ENCODE results near the gene UBXN4. TPM values are rescaled to one million over a fixed set of nuclear protein-coding genes. Genes with fewer than 3 reads are reported as not detected.

The UBXN4 gene
- total and polyA plus RNA-seq, 2 experiments from 2014 or later = 69.7 to 179 TPM

- Histone ChIP-seq H3K9ac (no peak overlapping the region), H3K9me2 (ENCODE audit: insufficient read depth) (no peaks in the 10 kb centered on the region), H3K79me2 (ENCODE audit: insufficient read depth) (no peaks in the 10 kb centered on the region), H3K9me3 (ENCODE audit: low read depth) (no peaks in the 10 kb centered on the region), H3K27me3 (replicated peaks; ENCODE audit: insufficient read depth) (no peaks in the 10 kb centered on the region), H3K27ac (no peak overlapping the region), H4K20me1 (ENCODE audit: insufficient read depth) (no peaks in the 10 kb centered on the region), H3K36me3 (ENCODE audit: low read depth) (no peaks in the 10 kb centered on the region), H3F3A (ENCODE audit: insufficient read depth) (0 out of 2 replicates have a peak, but pooled peaks cover under 1% of the 10 kb centered on the region), H2AFZ (no peak overlapping the region), H3K4me1 (ENCODE audit: insufficient read depth) (no peaks in the 10 kb centered on the region), H3K4me2 (ENCODE audit: unreplicated experiment) (no peak overlapping the region), H3K4me3 (no peak overlapping the region)
- WGBS, 2 experiments (ENCODE audit: low coverage in 1 of 2, low lambda C conversion rate in 2 of 2, missing lambda C conversion rate in 2 of 2) = 84 to 89% methylated on average over 8 of the region's 8 CpGs
- in situ Hi-C loops (cut with MboI) = no loop called here
- no peak for TF ChIP-seq EZH2phosphoT487 (IDR thresholded peaks at IDR 0.05; ENCODE audit: insufficient read depth, low read depth)
- no peak for TF ChIP-seq EZH2 (IDR thresholded peaks at IDR 0.05; ENCODE audit: insufficient read depth, poor library complexity, severe bottlenecking)
- DNase-seq = no peak
Measured at GRCh38 chr2:135796606-135797005, 55.0 kb downstream of the UBXN4 start.

- no peaks in the 10 kb centered on the region for H3F3A ChIP-seq (ENCODE audit: insufficient read depth)
- peak overlapping the region; percentile 65; the same call in 1 of the 2 replicates for H2AFZ ChIP-seq
- no peak overlapping the region for H3K27ac ChIP-seq
- no peaks in the 10 kb centered on the region for H4K20me1 ChIP-seq (ENCODE audit: insufficient read depth)
- no peaks in the 10 kb centered on the region for H3K27me3 ChIP-seq (replicated peaks; ENCODE audit: insufficient read depth)
- H3K36me3 ChIP-seq (ENCODE audit: low read depth) = no peaks in the 10 kb centered on the region
- no peaks in the 10 kb centered on the region for H3K4me1 ChIP-seq (ENCODE audit: insufficient read depth)
- no peak overlapping the region for H3K9ac ChIP-seq
- WGBS, 2 experiments (ENCODE audit: low coverage in 1 of 2, low lambda C conversion rate in 2 of 2, missing lambda C conversion rate in 2 of 2) = 43 to 46% methylated on average over 22 of the region's 22 CpGs
- no peaks in the 10 kb centered on the region for H3K9me2 ChIP-seq (ENCODE audit: insufficient read depth)
- H3K79me2 ChIP-seq (ENCODE audit: insufficient read depth) = no peaks in the 10 kb centered on the region
- peak; percentile 91 for DNase-seq
- no peak overlapping the region for H3K4me2 ChIP-seq (ENCODE audit: unreplicated experiment)
- H3K4me3 ChIP-seq = no peak overlapping the region
- TF ChIP-seq EZH2 (IDR thresholded peaks at IDR 0.05; ENCODE audit: insufficient read depth, poor library complexity, severe bottlenecking) (no peak), EZH2phosphoT487 (IDR thresholded peaks at IDR 0.05; ENCODE audit: insufficient read depth, low read depth) (no peak)
- in situ Hi-C loops (cut with MboI) = no loop called here
- H3K9me3 ChIP-seq (ENCODE audit: low read depth) = no peaks in the 10 kb centered on the region
Measured at GRCh38 chr2:135797497-135798274, 56.0 kb downstream of the UBXN4 start.

- no peaks in the 10 kb centered on the region for H3K9me3 ChIP-seq (ENCODE audit: low read depth)
- H3K9me2 ChIP-seq (ENCODE audit: insufficient read depth) = no peaks in the 10 kb centered on the region
- H3K4me3 ChIP-seq = no peak overlapping the region
- no peak overlapping the region for H3K4me2 ChIP-seq (ENCODE audit: unreplicated experiment)
- no peak overlapping the region for H3K9ac ChIP-seq
- no peak overlapping the region for H2AFZ ChIP-seq
- H3K36me3 ChIP-seq (ENCODE audit: low read depth) = no peaks in the 10 kb centered on the region
- no peaks in the 10 kb centered on the region for H3K79me2 ChIP-seq (ENCODE audit: insufficient read depth)
- 69 to 74% methylated on average over 5 of the region's 5 CpGs for WGBS, 2 experiments (ENCODE audit: low coverage in 1 of 2, low lambda C conversion rate in 2 of 2, missing lambda C conversion rate in 2 of 2)
- H3K4me1 ChIP-seq (ENCODE audit: insufficient read depth) = no peaks in the 10 kb centered on the region
- in situ Hi-C loops (cut with MboI) = no loop called here
- no peak for DNase-seq
- TF ChIP-seq EZH2phosphoT487 (IDR thresholded peaks at IDR 0.05; ENCODE audit: insufficient read depth, low read depth) (no peak), EZH2 (IDR thresholded peaks at IDR 0.05; ENCODE audit: insufficient read depth, poor library complexity, severe bottlenecking) (no peak)
- no peaks in the 10 kb centered on the region for H4K20me1 ChIP-seq (ENCODE audit: insufficient read depth)
- no peak overlapping the region for H3K27ac ChIP-seq
- no peaks in the 10 kb centered on the region for H3F3A ChIP-seq (ENCODE audit: insufficient read depth)
- H3K27me3 ChIP-seq (replicated peaks; ENCODE audit: insufficient read depth) = no peaks in the 10 kb centered on the region
Measured at GRCh38 chr2:135798275-135798705, 56.6 kb downstream of the UBXN4 start.

- H3K36me3 ChIP-seq (ENCODE audit: low read depth) = no peaks in the 10 kb centered on the region
- H3K4me2 ChIP-seq (ENCODE audit: unreplicated experiment) = no peak overlapping the region
- no peaks in the 10 kb centered on the region for H4K20me1 ChIP-seq (ENCODE audit: insufficient read depth)
- TF ChIP-seq EZH2 (IDR thresholded peaks at IDR 0.05; ENCODE audit: insufficient read depth, poor library complexity, severe bottlenecking) (no peak), EZH2phosphoT487 (IDR thresholded peaks at IDR 0.05; ENCODE audit: insufficient read depth, low read depth) (no peak)
- 34 to 50% methylated on average over 4 of the region's 4 CpGs for WGBS, 2 experiments (ENCODE audit: low coverage in 1 of 2, low lambda C conversion rate in 2 of 2, missing lambda C conversion rate in 2 of 2)
- H3K79me2 ChIP-seq (ENCODE audit: insufficient read depth) = no peaks in the 10 kb centered on the region
- H3K4me3 ChIP-seq = no peak overlapping the region
- H3K27me3 ChIP-seq (replicated peaks; ENCODE audit: insufficient read depth) = no peaks in the 10 kb centered on the region
- in situ Hi-C loops (cut with MboI) = no loop called here
- no peaks in the 10 kb centered on the region for H3K4me1 ChIP-seq (ENCODE audit: insufficient read depth)
- H3F3A ChIP-seq (ENCODE audit: insufficient read depth) = no peaks in the 10 kb centered on the region
- no peak overlapping the region for H2AFZ ChIP-seq
- H3K9ac ChIP-seq = no peak overlapping the region
- no peaks in the 10 kb centered on the region for H3K9me3 ChIP-seq (ENCODE audit: low read depth)
- H3K9me2 ChIP-seq (ENCODE audit: insufficient read depth) = no peaks in the 10 kb centered on the region
- DNase-seq = peak; percentile 30
- H3K27ac ChIP-seq = no peak overlapping the region
Measured at GRCh38 chr2:135798762-135799161, 57.1 kb downstream of the UBXN4 start.

Measured in GM23248 (cell line).